ENCODE results near the gene NUP153. TPM values are rescaled to one million over a fixed set of nuclear protein-coding genes. Genes with fewer than 3 reads are reported as not detected.

The NUP153 gene
- polyA plus RNA-seq, 1 donor from 2014 or later = 20.6 TPM

DNA sequence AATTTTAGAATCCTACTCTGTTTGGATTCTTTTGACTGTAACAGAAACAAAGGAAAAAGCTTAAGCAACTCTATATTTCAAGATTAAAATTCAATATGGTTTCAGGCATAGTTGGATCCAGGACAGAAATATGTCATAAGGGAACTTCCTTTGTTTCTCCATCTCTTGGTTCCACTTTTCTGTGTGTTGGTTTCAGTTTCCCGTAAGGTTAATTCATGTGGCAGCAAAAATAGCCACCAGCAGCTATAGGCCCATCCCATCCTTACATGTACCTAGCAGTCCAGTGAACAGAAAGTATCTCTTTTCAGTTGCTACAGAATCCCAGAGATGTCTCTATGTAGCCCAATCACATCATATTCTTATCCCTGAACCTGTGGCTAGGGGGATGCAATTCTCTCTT, 115.4 kb downstream of the NUP153 start:
- Histone ChIP-seq H4K20me1 (ENCODE audit: insufficient read depth) (no peaks in the 10 kb centered on the region), H3K79me2 (replicated peaks; ENCODE audit: insufficient read depth, low read length) (no peaks in the 10 kb centered on the region), H3K9me2 (ENCODE audit: insufficient read depth, low read length) (no peaks in the 10 kb centered on the region), H3K9me3 (ENCODE audit: low read length) (no peaks in the 10 kb centered on the region), H3K27me3 (ENCODE audit: insufficient read depth, low read depth, low read length) (no peaks in the 10 kb centered on the region), H3K27ac (ENCODE audit: low read length) (no peak overlapping the region), H3K4me2 (ENCODE audit: low read length) (no peak overlapping the region), H2AFZ (ENCODE audit: low read depth, low read length) (no peak overlapping the region), H3K4me3 (ENCODE audit: low read length) (no peak overlapping the region), H3K9ac (ENCODE audit: low read length) (no peak overlapping the region), H3K36me3 (ENCODE audit: insufficient read depth, low read length) (no peaks in the 10 kb centered on the region), H3F3A (ENCODE audit: insufficient read depth, low read length, poor library complexity, severe bottlenecking) (no peaks in the 10 kb centered on the region)
- no peak for TF ChIP-seq CTCF (IDR thresholded peaks at IDR 0.05; ENCODE audit: poor library complexity, severe bottlenecking)
- no peak for TF ChIP-seq SMC3 (conservative IDR thresholded peaks at IDR 0.05; ENCODE audit: poor library complexity)
- no peak for TF ChIP-seq EP300 (conservative IDR thresholded peaks at IDR 0.05; ENCODE audit: poor library complexity, severe bottlenecking)
- TF ChIP-seq MXI1 (conservative IDR thresholded peaks at IDR 0.05; ENCODE audit: poor library complexity, severe bottlenecking) = no peak

- no peaks in the 10 kb centered on the region for H3F3A ChIP-seq (ENCODE audit: insufficient read depth, low read length, poor library complexity, severe bottlenecking)
- H3K9me3 ChIP-seq (ENCODE audit: low read length) = no peaks in the 10 kb centered on the region
- H3K9ac ChIP-seq (ENCODE audit: low read length) = no peak overlapping the region
- H3K4me2 ChIP-seq (ENCODE audit: low read length) = no peak overlapping the region
- H3K27ac ChIP-seq (ENCODE audit: low read length) = no peak overlapping the region
- H3K27me3 ChIP-seq (ENCODE audit: insufficient read depth, low read depth, low read length) = no peaks in the 10 kb centered on the region
- no peaks in the 10 kb centered on the region for H3K79me2 ChIP-seq (replicated peaks; ENCODE audit: insufficient read depth, low read length)
- no peak overlapping the region for H2AFZ ChIP-seq (ENCODE audit: low read depth, low read length)
- H3K9me2 ChIP-seq (ENCODE audit: insufficient read depth, low read length) = no peaks in the 10 kb centered on the region
- H3K4me3 ChIP-seq (ENCODE audit: low read length) = no peak overlapping the region
- no peaks in the 10 kb centered on the region for H4K20me1 ChIP-seq (ENCODE audit: insufficient read depth)
- TF ChIP-seq REST (IDR thresholded peaks at IDR 0.05; ENCODE audit: borderline replicate concordance) (no peak), EP300 (conservative IDR thresholded peaks at IDR 0.05; ENCODE audit: poor library complexity, severe bottlenecking) (no peak), POLR2AphosphoS5 (IDR thresholded peaks at IDR 0.05) (no peak), RAD21 (conservative IDR thresholded peaks at IDR 0.05) (no peak), TAF1 (IDR thresholded peaks at IDR 0.05; ENCODE audit: low read depth) (no peak), CTCF (IDR thresholded peaks at IDR 0.05; ENCODE audit: poor library complexity, severe bottlenecking) (no peak), EZH2 (IDR thresholded peaks at IDR 0.05; ENCODE audit: borderline replicate concordance, insufficient read depth, low read length, poor library complexity, severe bottlenecking) (no peak), SMC3 (conservative IDR thresholded peaks at IDR 0.05; ENCODE audit: poor library complexity) (no peak), MXI1 (conservative IDR thresholded peaks at IDR 0.05; ENCODE audit: poor library complexity, severe bottlenecking) (no peak)
- H3K36me3 ChIP-seq (ENCODE audit: insufficient read depth, low read length) = no peaks in the 10 kb centered on the region
These were observed 117.2 kb downstream of the NUP153 start for GRCh38 chr6:17589406-17590096.

All from neural cell (in vitro differentiated cells).